ENCODE results near the gene CES5A. TPM values are rescaled to one million over a fixed set of nuclear protein-coding genes. Genes with fewer than 3 reads are reported as not detected.

The CES5A gene
- total and polyA plus RNA-seq, 2 of the 8 experiments (the other 6 are each of a cell fraction or from before 2014, with no cell fraction given) = not detected

GRCh38 chr16:55888546-55888945, 13.4 kb upstream of the CES5A start:
- Histone ChIP-seq H3K79me1 (ENCODE audit: low read depth, low read length) (no peaks in the 10 kb centered on the region), H3K23ac (ENCODE audit: insufficient read length) (no peak overlapping the region), H2BK15ac (ENCODE audit: low read length) (no peak overlapping the region), H3K36me3 (ENCODE audit: control insufficient read depth in 2 of 4, insufficient read depth in 4 of 4, low read length in 3 of 4) (no peaks in the 10 kb centered on the region), H3K4ac (replicated peaks; ENCODE audit: insufficient read length, low read depth, low read length) (no peak overlapping the region), H3K9ac (replicated peaks in 1 of 4; ENCODE audit: extremely low read depth in 1 of 4, low read depth in 3 of 4, low read length in 3 of 4) (no peak overlapping the region), H4K20me1 (replicated peaks in 1 of 2; ENCODE audit: control insufficient read depth in 1 of 2, insufficient read depth in 2 of 2, low read length in 2 of 2) (no peaks in the 10 kb centered on the region), H3K4me1 (replicated peaks in 1 of 4; ENCODE audit: control insufficient read depth in 3 of 4, insufficient read depth in 4 of 4, low read length in 3 of 4) (peaks cover 0 to 3% (median 0%) of the 10 kb centered on the region in 4 experiments; a peak in 1 of 7 replicates), H3K9me3 (ENCODE audit: insufficient read depth in 2 of 2, low read depth in 1 of 2, low read length in 1 of 2) (no peaks in the 10 kb centered on the region), H4K8ac (ENCODE audit: extremely low read depth, insufficient read depth, low read length) (no peak overlapping the region), H2AK5ac (ENCODE audit: low read depth, low read length) (no peak overlapping the region), H3K27ac (ENCODE audit: low read depth, low read length) (no peak overlapping the region), H2BK120ac (replicated peaks; ENCODE audit: low read depth, low read length) (no peak overlapping the region), H3K56ac (replicated peaks; ENCODE audit: insufficient read length, low read depth, low read length) (no peak overlapping the region), H3K4me2 (ENCODE audit: insufficient read depth in 1 of 2, low read depth in 2 of 2, low read length in 2 of 2) (no peak overlapping the region), H3K79me2 (ENCODE audit: control insufficient read depth in 1 of 2, insufficient read depth in 2 of 2, low read length in 2 of 2) (no peaks in the 10 kb centered on the region), H2BK12ac (ENCODE audit: low read depth, low read length) (no peak overlapping the region), H3K23me2 (ENCODE audit: low read depth, low read length) (no peaks in the 10 kb centered on the region; the same call in 1 of the 2 replicates), H2AFZ (ENCODE audit: low read length) (no peak overlapping the region), H3K18ac (ENCODE audit: extremely low read depth, low read length) (no peak overlapping the region), H3K14ac (ENCODE audit: insufficient read length) (no peak overlapping the region), H3K4me3 (ENCODE audit: extremely low read depth in 1 of 4, insufficient read depth in 2 of 4, low read depth in 3 of 4, low read length in 4 of 4) (no peak overlapping the region), H4K91ac (replicated peaks; ENCODE audit: insufficient read length, low read length) (no peak overlapping the region), H3K27me3 (replicated peaks in 1 of 4; ENCODE audit: control insufficient read depth in 3 of 4, extremely low read depth in 1 of 4, insufficient read depth in 3 of 4, low read length in 3 of 4) (no peaks in the 10 kb centered on the region), H4K5ac (ENCODE audit: insufficient read length, low read depth, low read length) (no peak overlapping the region), H2BK5ac (ENCODE audit: low read depth, low read length) (no peak overlapping the region), H2BK20ac (ENCODE audit: low read length) (no peak overlapping the region)
- ChIA-PET POLR2A (ENCODE audit: partially characterized antibody) (no interaction called here), CTCF (ENCODE audit: partially characterized antibody) (interaction anchor here (1.4 kb wide), 1 partner anchor 15 kb away, joined by 3 read pairs; no protein-coding TSS in a partner anchor)
- WGBS, 2 experiments (ENCODE audit: extremely low coverage in 1 of 2, insufficient coverage in 1 of 2, insufficient read length in 1 of 2, insufficient replicate concordance in 2 of 2, low coverage in 1 of 2, low lambda C conversion rate in 2 of 2, missing lambda C conversion rate in 1 of 2) = 84% methylated on average over 2 of the region's 2 CpGs; no CpG with 5 or more reads in 1 of the 2 experiments
- DNase-seq (ENCODE audit: low read depth in 1 of 2, low spot score in 2 of 2) (no peak), FAIRE-seq (no peak)
- no peak for TF ChIP-seq CHD2 (IDR thresholded peaks at IDR 0.05; ENCODE audit: low read length)
- no peak for TF ChIP-seq CREB1 (IDR thresholded peaks at IDR 0.05)
- TF ChIP-seq BRCA1 (IDR thresholded peaks at IDR 0.05; ENCODE audit: low read depth, low read length) = no peak
- TF ChIP-seq, protein P1, sequence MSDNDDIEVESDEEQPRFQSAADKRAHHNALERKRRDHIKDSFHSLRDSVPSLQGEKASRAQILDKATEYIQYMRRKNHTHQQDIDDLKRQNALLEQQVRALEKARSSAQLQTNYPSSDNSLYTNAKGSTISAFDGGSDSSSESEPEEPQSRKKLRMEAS (IDR thresholded peaks at IDR 0.05) = no peak
- no peak for TF ChIP-seq EZH2 (IDR thresholded peaks at IDR 0.05; ENCODE audit: low read depth, low read length, severe bottlenecking)
- TF ChIP-seq RFX5 (IDR thresholded peaks at IDR 0.05; ENCODE audit: borderline replicate concordance, low read depth, low read length) = no peak
- TF ChIP-seq SP2 (IDR thresholded peaks at IDR 0.05; ENCODE audit: low read length) = no peak
- no peak for TF ChIP-seq TEAD4 (IDR thresholded peaks at IDR 0.05; ENCODE audit: low read depth, low read length)
- TF ChIP-seq EP300 (IDR thresholded peaks at IDR 0.05; ENCODE audit: borderline replicate concordance in 1 of 2, low read depth in 2 of 2, low read length in 2 of 2) = no peak
- no peak for TF ChIP-seq ATF3 (IDR thresholded peaks at IDR 0.05; ENCODE audit: insufficient read depth, low read depth, low read length)
- no peak for TF ChIP-seq GTF2F1 (IDR thresholded peaks at IDR 0.05; ENCODE audit: borderline replicate concordance, low read depth, low read length)

Measured in H1 (cell line).